Liver (tissue), 3 donors: ENCODE results near the gene BTNL8.
"Not testable (repeated sequence)": the region's sequence is repeated elsewhere in the genome, so short reads cannot be mapped to it uniquely, and the experiment has no call there.

Source experiments
- CTCF ChIP-seq: fragments of 150-350 bp; IDR thresholded peaks from 2 replicates; pipeline ENCODE4 v1.5.1; 2017; ENCODE audit warnings: improper control_type of control experiment, low read depth, low read length; ENCODE audit not compliant: missing input control
- EGR1 ChIP-seq, 2 donors: IDR thresholded peaks; 2 replicates each; pipeline ENCODE4 v1.6.1; 2016 to 2018; ENCODE audit warnings: antibody characterized with exemption in 2 of 2, low read depth in 2 of 2
- GABPA ChIP-seq, 2 donors: IDR thresholded peaks in 1 of 2; conservative IDR thresholded peaks in 1 of 2; 2 replicates each; pipeline ENCODE4 v1.6.1; 2016; ENCODE audit warnings: antibody characterized with exemption in 2 of 2, mild to moderate bottlenecking in 1 of 2, moderate library complexity in 1 of 2
- JUND ChIP-seq, 2 donors: IDR thresholded peaks; 2 replicates each; pipeline ENCODE4 v1.6.1; 2016; ENCODE audit warnings: antibody characterized with exemption in 2 of 2
- MAX ChIP-seq: IDR thresholded peaks from 2 replicates; pipeline ENCODE4 v1.6.1; 2016; ENCODE audit warnings: antibody characterized with exemption
- RAD21 ChIP-seq, 2 donors: IDR thresholded peaks; 2 replicates each; pipeline ENCODE4 v1.6.1; 2016; ENCODE audit warnings: antibody characterized with exemption in 2 of 2, mild to moderate bottlenecking in 2 of 2
- REST ChIP-seq: IDR thresholded peaks from 2 replicates; pipeline ENCODE4 v1.6.1; 2016; ENCODE audit warnings: antibody characterized with exemption, mild to moderate bottlenecking
- RXRA ChIP-seq, 2 donors: IDR thresholded peaks; 2 replicates each; pipeline ENCODE4 v1.6.1; 2017 to 2018; ENCODE audit warnings: antibody characterized with exemption in 2 of 2, mild to moderate bottlenecking in 1 of 2
- TAF1 ChIP-seq: conservative IDR thresholded peaks from 2 replicates; pipeline ENCODE4 v1.6.1; 2016; ENCODE audit warnings: antibody characterized with exemption, mild to moderate bottlenecking
- YY1 ChIP-seq: IDR thresholded peaks from 2 replicates; pipeline ENCODE4 v1.6.1; 2016; ENCODE audit warnings: antibody characterized with exemption, mild to moderate bottlenecking
- ZBTB33 ChIP-seq: IDR thresholded peaks from 2 replicates; pipeline ENCODE4 v1.6.1; 2016; ENCODE audit warnings: antibody characterized with exemption
- donor health status: healthy.
- donor health status: healthy.

GRCh38 chr5:180895330-180895729, 3.6 kb upstream of the BTNL8 start:
- TF ChIP-seq REST; RAD21 (IDR thresholded peaks at IDR 0.05); MAX; RXRA (IDR thresholded peaks at IDR 0.05); TAF1; CTCF; JUND (IDR thresholded peaks at IDR 0.05); EGR1 (IDR thresholded peaks at IDR 0.05; ENCODE audit: low read depth in 2 of 2); YY1; ZBTB33; GABPA (IDR thresholded peaks at IDR 0.05 in 1 of 2, conservative IDR thresholded peaks at IDR 0.05 in 1 of 2): not testable (repeated sequence)
